Lower leg skin (tissue), 4 donors: Measurements from ENCODE around the gene RUNX2. TPM values are rescaled to one million over a fixed set of nuclear protein-coding genes. Genes with fewer than 3 reads are reported as not detected.

Source experiments
- DNase-seq, 2 donors: peaks; one replicate each; pipeline ENCODE4 v3.0.0-alpha.2; 2019; ENCODE audit warnings: low spot score in 2 of 2
- H3K4me3 ChIP-seq: fragments of 200-600 bp; sonication (generic); 2 replicates; pipeline ENCODE4 v1.5.1; 2017; ENCODE audit warnings: mild to moderate bottlenecking, low read depth; ENCODE audit not compliant: poor library complexity, severe bottlenecking
- POLR2A ChIP-seq, 2 donors: fragments of 450-650 bp; IDR thresholded peaks; one replicate each; pipeline ENCODE4 v1.6.1; 2016 to 2017; ENCODE audit warnings: antibody characterized with exemption in 2 of 2, mild to moderate bottlenecking in 1 of 2, moderate library complexity in 1 of 2
- WGBS, 2 donors: methylation state at CpG; one replicate each; pipeline ENCODE4 v1.1.5; 2018; 5-methylcytosine and 5-hydroxymethylcytosine counted together
- intact Hi-C: fragments of 100-400 bp; cut with DNase I; formaldehyde crosslinking; loops from one replicate; pipeline ENCODE4 v1.15.0; 2023; ENCODE audit warnings: low total_unique reads
- total RNA-seq, 4 donors: library from RNA; depleted of rRNA; stranded (reverse); fragments of >200 nt; gene quantifications; one replicate each; pipeline ENCODE4 v1.1.0, GENCODE V29; 2016
- TF ChIP-seq, protein P1 (sequence below), 3 donors: fragments of 450-650 bp; IDR thresholded peaks; one replicate each; pipeline ENCODE4 v1.5.1; 2016; ENCODE audit warnings: antibody characterized with exemption in 3 of 3, mild to moderate bottlenecking in 3 of 3, moderate library complexity in 2 of 3

Gene RUNX2
- total RNA-seq, 4 donors from 2014 or later = 1.8 to 4.8 (median 3.1) TPM

DNA sequence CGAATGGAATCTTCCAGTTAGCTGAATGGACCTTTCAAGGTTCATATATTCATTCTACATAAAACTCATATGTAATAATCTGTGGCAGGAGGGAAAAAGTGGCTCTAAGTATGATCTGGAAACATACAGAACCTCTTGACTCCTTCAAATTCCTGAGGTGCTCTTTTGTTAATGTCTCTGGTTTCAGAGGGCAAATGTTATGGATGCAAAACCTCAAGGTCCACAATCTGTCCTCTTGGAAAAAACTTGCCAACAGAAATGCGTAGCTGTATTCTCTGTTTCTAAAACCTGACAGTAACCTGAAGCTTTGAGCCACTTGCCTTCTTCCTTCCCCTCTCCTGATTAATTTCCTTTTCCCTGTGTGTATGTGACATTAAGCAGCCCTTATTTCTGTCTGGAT is 130.5 kb downstream of the RUNX2 start:
- H3K4me3 ChIP-seq = no peak overlapping the region
- TF ChIP-seq, protein P1, sequence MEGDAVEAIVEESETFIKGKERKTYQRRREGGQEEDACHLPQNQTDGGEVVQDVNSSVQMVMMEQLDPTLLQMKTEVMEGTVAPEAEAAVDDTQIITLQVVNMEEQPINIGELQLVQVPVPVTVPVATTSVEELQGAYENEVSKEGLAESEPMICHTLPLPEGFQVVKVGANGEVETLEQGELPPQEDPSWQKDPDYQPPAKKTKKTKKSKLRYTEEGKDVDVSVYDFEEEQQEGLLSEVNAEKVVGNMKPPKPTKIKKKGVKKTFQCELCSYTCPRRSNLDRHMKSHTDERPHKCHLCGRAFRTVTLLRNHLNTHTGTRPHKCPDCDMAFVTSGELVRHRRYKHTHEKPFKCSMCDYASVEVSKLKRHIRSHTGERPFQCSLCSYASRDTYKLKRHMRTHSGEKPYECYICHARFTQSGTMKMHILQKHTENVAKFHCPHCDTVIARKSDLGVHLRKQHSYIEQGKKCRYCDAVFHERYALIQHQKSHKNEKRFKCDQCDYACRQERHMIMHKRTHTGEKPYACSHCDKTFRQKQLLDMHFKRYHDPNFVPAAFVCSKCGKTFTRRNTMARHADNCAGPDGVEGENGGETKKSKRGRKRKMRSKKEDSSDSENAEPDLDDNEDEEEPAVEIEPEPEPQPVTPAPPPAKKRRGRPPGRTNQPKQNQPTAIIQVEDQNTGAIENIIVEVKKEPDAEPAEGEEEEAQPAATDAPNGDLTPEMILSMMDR (IDR thresholded peaks at IDR 0.05) = no peak
- TF ChIP-seq POLR2A (IDR thresholded peaks at IDR 0.05) = no peak
- WGBS, 2 donors = 95% methylated on average over 2 of the region's 2 CpGs
- intact Hi-C loops = no loop called here
- no peak for DNase-seq

DNA sequence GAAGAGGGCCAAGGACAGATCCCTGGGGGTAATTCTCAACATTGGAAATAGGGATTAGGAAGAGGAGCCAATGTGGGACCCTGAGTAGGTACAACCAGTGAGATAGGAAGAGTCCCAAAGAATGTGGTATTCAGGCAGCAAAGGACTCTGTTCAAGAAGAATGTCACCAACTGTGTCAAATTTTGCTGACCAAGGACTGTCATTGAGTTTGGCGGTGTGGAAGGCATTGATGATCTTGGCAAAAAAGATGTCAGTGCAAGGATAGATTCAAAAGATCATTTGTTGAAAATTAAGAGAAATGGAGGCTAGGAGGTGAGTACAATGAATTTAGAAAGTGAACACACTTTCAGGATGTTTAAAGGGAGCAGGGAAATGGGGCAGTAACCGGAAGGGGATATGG is 132.0 kb downstream of the RUNX2 start:
- no peak for DNase-seq
- H3K4me3 ChIP-seq = no peak overlapping the region
- intact Hi-C loops = no loop called here
- TF ChIP-seq, protein P1 (IDR thresholded peaks at IDR 0.05) = no peak
- no peak for TF ChIP-seq POLR2A (IDR thresholded peaks at IDR 0.05)
- 98 to 100% methylated on average over 2 of the region's 2 CpGs for WGBS, 2 donors

DNA sequence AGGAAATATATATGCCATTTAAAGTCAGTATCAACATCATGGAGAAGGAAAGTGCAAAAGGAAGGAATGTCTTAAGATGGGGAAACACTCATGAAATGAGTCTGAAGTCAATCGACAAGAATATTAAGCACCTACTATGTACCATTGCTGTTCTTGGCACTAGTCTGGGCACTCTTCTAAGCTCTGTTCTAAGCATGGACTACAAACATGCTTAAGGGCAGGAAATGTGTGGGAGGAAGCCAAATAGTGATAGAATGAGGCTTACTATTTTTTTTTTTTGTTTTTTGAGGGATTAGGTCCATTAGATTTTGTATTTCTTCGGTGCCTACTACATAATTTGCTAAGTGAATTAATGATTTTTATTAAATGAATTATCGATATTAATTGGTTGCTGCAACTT is 133.4 kb downstream of the RUNX2 start:
- TF ChIP-seq POLR2A (IDR thresholded peaks at IDR 0.05) = no peak
- TF ChIP-seq, protein P1 (IDR thresholded peaks at IDR 0.05) = no peak
- no peak overlapping the region for H3K4me3 ChIP-seq
- 73 to 79% methylated on average over 3 of the region's 3 CpGs for WGBS, 2 donors
- DNase-seq = no peak
- intact Hi-C loops = no loop called here

DNA sequence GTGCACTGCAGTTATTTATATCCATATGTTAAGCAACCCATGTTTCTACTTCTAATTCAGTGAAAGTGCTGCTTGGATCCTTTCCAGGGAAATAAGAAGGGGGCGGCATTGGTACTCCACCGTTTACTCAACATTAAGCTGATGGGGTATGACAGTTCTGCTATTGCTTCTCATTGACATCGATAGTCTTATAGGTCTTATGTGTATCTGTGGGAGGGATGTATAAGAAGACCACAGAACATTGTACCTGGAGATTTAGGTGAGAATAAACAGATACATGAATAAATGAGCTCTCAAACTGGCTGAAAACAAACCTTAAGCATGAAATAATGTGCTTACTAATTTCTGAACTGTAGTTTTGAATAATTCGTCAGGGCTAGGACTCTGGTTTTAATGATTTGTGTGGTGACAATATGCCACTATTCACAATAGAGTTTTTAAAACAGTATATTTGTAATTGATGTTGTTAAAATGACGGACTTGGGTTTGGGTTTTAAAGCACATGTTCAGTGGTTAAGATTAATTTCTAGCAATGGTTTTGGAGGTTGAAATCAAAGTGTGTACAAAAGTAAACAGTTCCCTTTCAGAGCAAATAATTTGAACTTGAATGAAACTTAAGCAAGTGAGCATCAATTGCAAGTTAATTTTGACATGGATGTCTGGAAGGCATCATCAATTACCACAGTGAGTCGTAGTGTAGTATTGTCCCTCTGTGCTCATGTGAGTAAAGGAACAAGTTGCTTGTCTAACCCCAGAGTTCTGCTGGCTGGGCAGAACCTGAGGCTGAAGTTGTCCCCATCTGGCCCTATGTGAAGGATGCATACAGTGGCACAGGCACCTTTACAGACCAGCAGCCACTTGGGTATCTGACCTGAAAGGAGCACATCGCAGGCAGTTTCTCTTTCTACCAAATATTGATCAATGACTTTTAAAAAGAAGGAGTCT is 134.3 kb downstream of the RUNX2 start:
- DNase-seq = no peak
- intact Hi-C loops = no loop called here
- 79 to 82% methylated on average over 7 of the region's 7 CpGs for WGBS, 2 donors
- H3K4me3 ChIP-seq = no peak overlapping the region
- TF ChIP-seq, protein P1 (IDR thresholded peaks at IDR 0.05) = no peak
- TF ChIP-seq POLR2A (IDR thresholded peaks at IDR 0.05) = no peak

DNA sequence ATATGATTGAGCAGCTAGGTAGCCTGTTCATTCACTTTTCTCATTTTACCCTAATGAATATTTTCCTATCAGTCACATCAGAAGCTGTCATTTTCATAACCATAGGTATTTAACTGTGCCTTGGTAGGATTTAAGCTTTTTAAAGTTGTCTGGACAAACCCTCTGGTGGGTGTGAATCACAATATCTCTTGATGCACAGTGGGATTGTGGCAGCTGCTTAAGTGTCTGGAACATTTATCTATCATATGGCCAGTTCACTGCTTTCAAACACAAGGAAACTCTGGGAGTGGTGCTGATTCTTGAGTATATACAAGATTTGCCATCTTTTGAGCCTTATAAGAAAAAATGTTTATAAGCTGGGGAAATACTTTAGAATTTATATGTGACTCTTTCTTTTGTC is 136.6 kb downstream of the RUNX2 start:
- intact Hi-C loops = no loop called here
- H3K4me3 ChIP-seq = no peak overlapping the region
- no peak for TF ChIP-seq POLR2A (IDR thresholded peaks at IDR 0.05)
- TF ChIP-seq, protein P1 (IDR thresholded peaks at IDR 0.05) = no peak
- DNase-seq = no peak
